Endometrial microvascular endothelial cells (primary cell): ENCODE measurements around the gene WDR82. TPM values are rescaled to one million over a fixed set of nuclear protein-coding genes. Genes with fewer than 3 reads are reported as not detected.

ENCODE experiments used
- in situ Hi-C: cut with HindIII; loops from 2 replicates; pipeline ENCODE4 v1.10.0; 2017; ENCODE audit warnings: low sequenced_read_pairs, low pct_unique_long_range_greater_than_20kb; ENCODE audit errors: inconsistent ontology term
- total RNA-seq: library from RNA; depleted of rRNA; stranded (reverse); fragments of >200 nt; gene quantifications from one replicate; pipeline ENCODE4 v1.2.3, GENCODE V29; 2015; ENCODE audit errors: inconsistent ontology term

WDR82 gene, protein sequence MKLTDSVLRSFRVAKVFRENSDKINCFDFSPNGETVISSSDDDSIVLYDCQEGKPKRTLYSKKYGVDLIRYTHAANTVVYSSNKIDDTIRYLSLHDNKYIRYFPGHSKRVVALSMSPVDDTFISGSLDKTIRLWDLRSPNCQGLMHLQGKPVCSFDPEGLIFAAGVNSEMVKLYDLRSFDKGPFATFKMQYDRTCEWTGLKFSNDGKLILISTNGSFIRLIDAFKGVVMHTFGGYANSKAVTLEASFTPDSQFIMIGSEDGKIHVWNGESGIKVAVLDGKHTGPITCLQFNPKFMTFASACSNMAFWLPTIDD
- 60.1 TPM for total RNA-seq

GRCh38 chr3:52278510-52279069 lies at the start of gene WDR82:
Gene WDR82 (minus strand): TSS chr3:52278649. CDS start chr3:52278361, 288 bp downstream.
- in situ Hi-C loops, result no loop called here

GRCh38 chr3:52327486-52328290 lies 49.2 kb upstream of the WDR82 start:
- in situ Hi-C loops, result no loop called here

DNA sequence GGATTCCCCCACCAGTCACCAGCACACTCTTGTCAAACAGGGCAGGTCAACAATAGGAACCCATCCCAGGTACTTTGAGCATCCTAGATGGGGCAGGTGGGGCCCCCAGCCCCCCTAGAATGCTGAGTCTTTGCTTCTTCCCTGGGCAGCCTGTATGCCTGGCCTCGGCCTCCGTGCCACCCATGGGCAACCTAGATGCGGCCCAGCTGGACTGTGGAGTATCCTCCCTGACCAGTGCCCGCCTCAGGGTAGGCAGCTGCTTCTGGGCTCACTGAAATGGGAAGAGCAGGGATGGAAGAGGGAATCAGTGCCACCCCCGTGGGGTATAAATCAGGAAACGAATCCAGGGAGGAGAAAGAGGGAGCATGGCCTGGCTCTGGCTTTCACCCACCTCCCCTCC lies 48.5 kb upstream of the WDR82 start:
- in situ Hi-C loops, result no loop called here

DNA sequence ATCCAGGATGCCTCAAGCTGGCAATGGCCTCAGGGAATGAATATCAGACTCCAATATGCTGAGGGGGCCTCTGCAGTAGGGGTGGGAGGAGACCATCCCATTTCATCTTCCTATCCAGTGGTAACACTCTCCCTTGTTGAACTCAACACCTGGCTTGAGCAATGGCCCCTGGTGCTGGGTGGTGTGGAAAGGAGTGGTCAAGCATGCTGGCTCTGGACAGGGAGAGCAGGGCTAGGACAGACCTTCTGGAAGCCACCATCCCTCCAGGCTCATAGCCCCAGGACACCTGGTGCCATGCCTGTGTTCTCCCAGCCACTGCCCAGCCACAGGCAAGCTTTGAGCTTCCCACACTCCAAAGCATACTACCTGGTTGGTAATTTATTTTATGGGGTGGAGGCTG lies 47.2 kb upstream of the WDR82 start:
- in situ Hi-C loops, result no loop called here

DNA sequence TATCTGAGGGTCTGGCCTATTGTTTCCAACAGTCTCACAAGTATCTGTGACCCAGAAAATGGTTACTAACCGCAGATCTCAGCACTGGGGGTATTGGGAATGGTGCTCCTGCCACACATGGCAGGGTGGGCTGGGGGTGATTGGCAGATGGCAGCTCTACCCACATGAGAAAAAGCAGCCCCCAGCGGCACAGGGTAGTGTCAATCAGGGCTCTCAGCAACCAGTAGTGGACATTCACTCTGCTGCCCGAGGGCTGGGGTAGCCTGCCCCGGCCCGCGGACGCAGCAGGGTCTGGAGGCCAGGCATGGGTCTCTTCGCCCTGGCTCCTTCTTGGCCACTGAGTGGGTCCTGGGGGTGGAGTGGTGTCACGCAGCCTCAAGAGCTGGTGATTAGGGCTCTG lies 46.2 kb upstream of the WDR82 start:
- in situ Hi-C loops, result no loop called here

- in situ Hi-C loops, result no loop called here
These were observed 45.3 kb upstream of the WDR82 start for GRCh38 chr3:52323526-52324295.

DNA sequence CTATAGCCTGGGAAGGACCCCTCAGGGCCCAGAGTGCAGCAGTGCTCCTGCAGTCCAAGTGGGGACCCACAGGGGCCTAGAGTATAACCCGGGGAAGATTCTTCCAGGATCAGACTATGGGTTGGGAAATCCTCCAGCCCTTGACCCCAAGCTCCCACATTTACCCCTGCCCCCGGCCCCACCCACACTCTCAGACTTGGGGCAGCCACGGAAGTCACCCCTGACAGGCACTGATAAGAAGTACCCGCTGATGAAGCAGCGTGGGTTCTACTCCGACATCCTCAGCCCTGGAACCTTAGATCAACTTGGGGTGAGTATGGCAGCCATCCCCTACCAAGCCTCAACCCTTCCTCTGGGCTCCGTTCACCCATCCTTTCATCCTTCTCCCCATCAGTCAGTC lies 44.0 kb upstream of the WDR82 start:
- in situ Hi-C loops, result no loop called here

GRCh38 chr3:52321481-52321880 lies 43.0 kb upstream of the WDR82 start:
- in situ Hi-C loops, result no loop called here

DNA sequence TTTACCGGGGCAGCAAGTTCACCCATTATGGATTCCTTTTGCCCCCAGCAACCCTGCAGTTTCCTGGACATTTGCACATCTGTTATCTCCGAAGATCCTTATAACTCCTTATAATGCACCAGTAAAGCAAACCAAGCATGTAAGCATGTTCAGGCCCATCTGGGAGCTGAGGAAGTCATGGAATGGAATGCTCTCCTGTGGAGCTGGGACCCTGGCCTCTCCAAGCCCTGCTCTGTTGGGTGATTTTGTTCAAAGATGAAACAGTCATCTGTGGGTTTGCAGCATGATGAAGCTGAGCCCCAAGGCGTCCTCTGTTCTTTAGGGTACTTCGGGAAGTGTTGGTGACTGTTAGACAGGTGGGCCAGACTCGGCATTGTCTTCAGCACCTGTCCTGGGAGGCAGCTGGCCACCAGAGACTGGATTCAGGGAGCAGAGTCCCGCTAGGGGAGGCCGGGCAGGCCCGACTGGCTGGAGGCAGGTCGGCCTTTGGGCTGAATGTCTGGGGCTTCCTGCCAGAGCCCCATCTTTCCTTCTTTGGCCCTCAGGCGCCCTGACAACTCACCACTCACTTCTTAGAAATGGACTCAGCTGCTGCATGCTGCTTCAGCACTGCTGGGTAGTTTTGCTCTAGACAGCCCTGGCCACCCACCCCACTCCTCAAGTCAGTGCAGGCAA lies 41.6 kb upstream of the WDR82 start:
- in situ Hi-C loops, result no loop called here

GRCh38 chr3:52318186-52318816 lies 39.9 kb upstream of the WDR82 start:
- in situ Hi-C loops, result no loop called here

DNA sequence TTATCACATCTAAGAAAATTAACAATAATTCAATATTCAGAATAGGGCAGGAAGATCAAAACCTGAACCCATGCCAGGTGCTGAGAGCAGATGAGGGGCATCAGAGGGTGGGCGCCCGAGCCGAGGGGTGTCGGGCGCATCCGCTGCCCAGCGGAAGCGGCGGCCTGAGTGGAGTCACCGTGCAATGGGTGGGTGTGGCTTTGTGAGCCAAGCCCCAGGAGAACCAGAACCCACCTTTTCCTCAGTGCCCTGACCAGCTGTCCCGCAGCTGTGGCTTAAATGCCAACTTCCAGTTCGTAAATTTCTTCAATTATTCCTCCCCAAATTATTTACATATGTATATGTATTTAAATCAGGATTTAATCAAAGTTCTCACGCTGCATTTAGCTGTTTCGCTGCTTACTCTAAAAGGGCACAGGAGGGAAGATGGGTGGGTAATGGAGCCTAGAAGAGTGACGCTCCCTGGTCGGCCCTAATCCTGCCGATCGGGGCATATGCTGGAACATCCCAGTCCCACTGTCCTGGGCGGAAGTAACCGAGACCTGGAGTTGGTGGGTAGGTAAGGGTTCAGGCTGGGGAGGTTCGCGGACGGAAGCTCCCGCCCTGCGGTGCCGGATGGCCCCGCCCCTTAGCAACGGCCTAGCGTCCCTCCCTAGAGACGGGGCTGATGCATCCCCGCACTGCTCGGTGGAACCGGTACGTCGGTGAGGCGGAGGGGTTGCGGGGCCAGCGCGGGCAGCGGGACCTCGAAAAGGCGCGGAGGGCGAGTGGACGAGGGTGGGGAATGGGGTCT lies 39.0 kb upstream of the WDR82 start:
- in situ Hi-C loops, result no loop called here

DNA sequence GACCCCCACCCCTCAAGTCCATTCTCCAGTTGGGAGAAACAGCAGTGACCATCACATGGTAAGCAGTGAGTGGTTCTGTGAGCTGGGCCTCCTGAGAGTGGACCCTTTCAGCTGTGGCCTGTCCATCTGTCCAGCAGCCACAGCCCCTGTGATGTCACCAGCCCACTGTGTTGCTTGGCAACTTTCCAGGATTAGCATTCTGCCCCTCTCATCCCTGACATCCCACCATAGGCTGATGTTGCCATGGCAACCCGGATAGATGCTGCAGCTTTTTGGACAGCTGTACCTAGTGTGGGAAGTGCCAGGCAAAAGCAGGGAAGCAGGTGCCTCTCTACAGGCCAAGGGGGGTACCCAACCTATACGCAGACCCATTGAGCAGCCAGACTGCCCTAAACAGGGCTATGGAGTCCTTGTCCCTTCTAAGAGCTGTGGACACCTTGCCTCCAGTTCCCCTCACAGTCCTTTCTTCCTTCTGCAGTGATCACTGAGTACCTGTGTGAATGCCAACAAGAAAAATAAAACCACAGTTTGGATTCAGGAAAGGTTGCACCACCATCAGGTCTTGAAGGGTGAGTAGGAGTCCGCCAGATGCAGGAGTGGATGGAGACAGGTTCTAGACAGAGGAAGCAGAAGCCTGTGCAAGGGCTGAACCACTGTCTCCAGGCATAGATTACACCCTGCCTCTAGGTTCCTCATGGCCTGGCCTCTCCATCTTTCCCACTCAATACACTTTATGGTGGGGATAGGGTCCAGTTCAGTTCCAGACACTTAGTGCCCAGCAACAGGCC lies 37.7 kb upstream of the WDR82 start, which contains the start of gene DNAH1:
DNAH1 (plus strand) TSS at position 343 of the 788 bp plus-strand sequence. CDS start 6,124 bp downstream, outside the sequence.
- in situ Hi-C loops, result no loop called here

DNA sequence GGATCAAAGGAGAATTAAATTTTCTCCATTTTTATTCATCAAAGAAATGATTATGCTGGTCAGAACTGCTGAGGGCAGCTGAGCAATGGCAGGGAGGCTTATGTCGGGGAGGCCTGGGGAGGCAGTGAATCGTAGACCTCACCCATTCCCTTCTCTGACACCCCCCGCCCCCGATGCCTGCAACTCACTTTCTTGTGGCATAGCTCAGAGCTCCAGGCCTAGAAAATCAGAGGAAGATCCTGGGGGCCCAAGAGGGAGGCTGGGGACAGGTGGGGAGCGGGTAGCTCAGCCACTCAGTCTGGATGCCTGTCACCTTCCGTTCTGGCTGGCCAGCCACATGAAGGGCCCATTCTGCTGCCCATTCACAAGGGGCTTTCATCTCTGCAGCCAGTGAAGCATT lies 36.6 kb upstream of the WDR82 start:
- in situ Hi-C loops, result no loop called here

GRCh38 chr3:52314489-52314888 lies 36.0 kb upstream of the WDR82 start:
- in situ Hi-C loops, result no loop called here

DNA sequence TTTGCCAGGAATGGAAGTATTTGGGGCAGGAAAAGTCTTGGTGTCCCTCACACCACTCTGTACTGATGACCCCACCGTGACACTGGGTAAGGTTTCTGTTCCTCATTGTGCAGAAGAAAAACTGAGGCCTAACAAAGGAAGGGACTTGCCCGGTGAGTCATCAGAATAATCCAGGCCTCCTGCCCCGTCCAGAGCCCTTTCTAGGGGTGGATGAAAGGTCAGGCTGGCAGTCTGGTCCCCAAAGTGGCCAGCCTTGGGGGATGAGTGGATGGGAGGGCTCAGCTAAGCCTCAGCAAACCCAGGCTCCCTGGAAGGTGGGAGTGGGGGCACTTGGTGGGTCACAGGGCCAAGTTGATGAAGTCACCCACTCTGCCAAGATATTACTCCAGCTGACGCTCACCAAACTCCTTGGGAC lies 35.3 kb upstream of the WDR82 start:
- in situ Hi-C loops, result no loop called here

DNA sequence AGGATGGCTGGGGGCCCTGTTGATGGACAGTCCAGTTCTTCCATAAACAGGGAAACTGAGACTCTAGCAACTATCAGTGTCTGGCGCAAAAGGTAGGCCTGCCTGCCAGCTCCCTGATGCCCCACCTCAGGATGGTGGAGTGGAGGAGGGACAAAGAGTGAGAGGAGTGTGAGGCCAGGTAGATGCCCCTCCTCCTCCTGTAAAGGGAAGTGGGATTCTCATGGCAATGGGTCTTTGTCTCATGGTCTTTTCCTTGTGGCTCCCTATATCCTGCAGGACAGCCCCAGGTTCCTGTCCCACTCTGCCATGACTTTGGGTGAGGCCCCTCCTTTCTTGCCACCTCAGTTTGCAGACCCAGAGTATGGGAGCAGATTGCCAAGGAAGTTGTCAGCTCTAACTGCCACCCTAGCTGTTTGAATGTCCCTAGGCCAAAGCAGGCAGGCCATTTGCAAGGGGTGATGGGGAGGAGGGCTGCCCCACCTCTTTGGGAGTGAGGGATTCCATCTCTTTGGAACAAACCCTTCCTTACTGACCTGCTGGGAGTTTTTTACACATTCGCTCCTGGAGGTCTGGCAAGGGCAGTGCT lies 34.8 kb upstream of the WDR82 start:
- in situ Hi-C loops, result no loop called here
